Mucosa of rectum (tissue), 2 donors: ENCODE data around the gene USF2.
"Not testable (repeated sequence)": the region's sequence is repeated elsewhere in the genome, so short reads cannot be mapped to it uniquely, and the experiment has no call there.

Experiments used
- H3K27ac ChIP-seq, 2 donors: one replicate each; pipeline ENCODE4 v1.7.0; 2013; ENCODE audit warnings: inconsistent platforms in 2 of 2, low read depth in 2 of 2, low read length in 2 of 2
- H3K27me3 ChIP-seq, 2 donors: one replicate each; pipeline ENCODE4 v1.7.0; 2013; ENCODE audit warnings: low read length in 2 of 2; ENCODE audit not compliant: control insufficient read depth in 2 of 2, insufficient read depth in 2 of 2
- H3K36me3 ChIP-seq, 2 donors: one replicate each; pipeline ENCODE4 v1.7.0; 2013; ENCODE audit warnings: low read length in 2 of 2; ENCODE audit not compliant: control insufficient read depth in 2 of 2, insufficient read depth in 2 of 2
- H3K4me1 ChIP-seq, 2 donors: one replicate each; pipeline ENCODE4 v1.7.0; 2013; ENCODE audit warnings: low read length in 2 of 2, mild to moderate bottlenecking in 1 of 2; ENCODE audit not compliant: control insufficient read depth in 2 of 2, insufficient read depth in 2 of 2
- H3K4me3 ChIP-seq, 2 donors: one replicate each; pipeline ENCODE4 v1.7.0; 2013; ENCODE audit warnings: low read length in 2 of 2
- H3K9ac ChIP-seq, 2 donors: one replicate each; pipeline ENCODE4 v1.7.0; 2013; ENCODE audit warnings: low read length in 2 of 2, low read depth in 1 of 2, mild to moderate bottlenecking in 1 of 2
- H3K9me3 ChIP-seq, 2 donors: one replicate each; pipeline ENCODE4 v1.7.0; 2013; ENCODE audit warnings: low read length in 2 of 2; ENCODE audit not compliant: control insufficient read depth in 2 of 2
- donor health status: healthy.
- donor health status: Normal muscosa, but diverticular disease.

USF2 gene

GRCh38 chr19:35225951-35226350 lies 42.8 kb upstream of the USF2 start:
- Histone ChIP-seq H3K9ac (no peak overlapping the region), H3K36me3 (no peaks in the 10 kb centered on the region), H3K4me3 (no peak overlapping the region), H3K9me3 (no peaks in the 10 kb centered on the region), H3K27ac (no peak overlapping the region), H3K4me1 (no peaks in the 10 kb centered on the region), H3K27me3 (no peaks in the 10 kb centered on the region)

DNA sequence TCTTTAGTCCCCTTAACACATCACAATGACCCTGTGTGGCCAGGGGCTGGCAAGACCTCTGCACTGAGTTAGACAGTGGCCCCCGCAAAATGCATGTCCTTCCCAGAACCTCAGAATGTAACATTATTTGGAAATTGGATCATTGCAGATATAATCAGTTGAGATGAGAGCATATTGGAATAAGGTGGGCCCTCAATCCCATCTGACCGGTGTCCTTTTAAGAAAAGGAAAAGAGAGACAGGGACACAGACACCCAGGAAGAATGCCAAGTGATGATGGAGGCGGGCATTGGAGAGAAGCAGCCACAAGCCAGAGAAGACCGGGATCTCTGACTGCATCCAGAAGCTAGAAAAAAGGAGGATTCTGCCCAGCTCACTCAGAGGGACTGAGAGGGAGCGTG lies 42.0 kb upstream of the USF2 start:
- Histone ChIP-seq H3K4me1 (no peaks in the 10 kb centered on the region), H3K9ac (no peak overlapping the region), H3K36me3 (no peaks in the 10 kb centered on the region), H3K9me3 (no peaks in the 10 kb centered on the region), H3K4me3 (no peak overlapping the region), H3K27me3 (no peaks in the 10 kb centered on the region), H3K27ac (no peak overlapping the region)

DNA sequence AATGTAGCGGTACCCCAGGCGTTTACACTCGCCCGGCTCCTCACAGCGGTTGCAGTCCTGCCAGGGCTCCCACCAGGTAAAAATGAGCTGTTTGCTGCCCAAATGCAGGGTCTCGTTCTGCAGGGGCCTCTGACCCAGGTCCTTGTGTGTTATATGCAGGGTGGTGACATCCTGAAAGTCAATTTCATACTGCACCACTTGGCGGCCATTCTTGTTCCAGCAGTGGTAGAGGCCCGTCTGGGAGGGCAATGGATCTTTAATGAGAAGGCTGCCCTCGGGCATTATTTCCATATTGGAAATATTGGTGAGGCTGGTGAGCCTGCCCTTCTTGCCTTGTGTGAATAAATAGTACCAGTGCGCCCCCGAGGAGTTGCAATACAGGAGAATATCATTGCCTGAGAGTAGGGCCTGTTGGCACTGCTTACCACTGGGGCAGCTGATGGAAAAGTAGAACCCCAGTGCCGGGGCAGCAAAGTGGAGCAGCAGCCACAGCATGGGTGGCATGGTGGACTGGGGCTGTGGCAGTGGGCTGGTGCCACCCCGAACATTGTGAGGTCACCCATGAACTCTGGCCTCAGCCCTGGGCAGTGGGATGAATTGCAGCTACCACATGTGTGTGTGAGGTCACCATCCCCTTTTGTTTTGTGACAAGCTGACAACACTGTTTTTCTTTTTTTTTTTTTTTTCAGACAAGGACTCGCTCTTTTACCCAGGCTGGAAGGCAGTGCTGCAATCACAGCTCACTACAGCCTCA lies 40.4 kb upstream of the USF2 start, which contains the start of gene FAM187B:
TSS of gene FAM187B (minus strand) at position 563 of the 754 bp plus-strand sequence. CDS start at position 504, 59 bp downstream.
- H3K27ac ChIP-seq, result no peak within 1 kb of the TSS
- no peaks in the 10 kb centered on the region for H3K36me3 ChIP-seq
- H3K27me3 ChIP-seq, result no peaks in the 10 kb centered on the region
- H3K9ac ChIP-seq, result no peak within 1 kb of the TSS
- no peak within 1 kb of the TSS for H3K4me3 ChIP-seq
- H3K4me1 ChIP-seq, result no peaks in the 10 kb centered on the region
- no peaks in the 10 kb centered on the region for H3K9me3 ChIP-seq

GRCh38 chr19:35229601-35230000 lies 39.2 kb upstream of the USF2 start:
- no peak overlapping the region for H3K4me3 ChIP-seq
- H3K4me1 ChIP-seq, result no peaks in the 10 kb centered on the region
- H3K27ac ChIP-seq, result no peak overlapping the region
- H3K9ac ChIP-seq, result no peak overlapping the region
- no peaks in the 10 kb centered on the region for H3K36me3 ChIP-seq
- H3K27me3 ChIP-seq, result no peaks in the 10 kb centered on the region
- H3K9me3 ChIP-seq, result no peaks in the 10 kb centered on the region

- Histone ChIP-seq H3K4me1 (no peaks in the 10 kb centered on the region), H3K9me3 (no peaks in the 10 kb centered on the region), H3K36me3 (no peaks in the 10 kb centered on the region), H3K27me3 (no peaks in the 10 kb centered on the region), H3K27ac (no peak overlapping the region), H3K4me3 (no peak overlapping the region), H3K9ac (no peak overlapping the region)
These were observed 36.7 kb upstream of the USF2 start for GRCh38 chr19:35231956-35232645.

DNA sequence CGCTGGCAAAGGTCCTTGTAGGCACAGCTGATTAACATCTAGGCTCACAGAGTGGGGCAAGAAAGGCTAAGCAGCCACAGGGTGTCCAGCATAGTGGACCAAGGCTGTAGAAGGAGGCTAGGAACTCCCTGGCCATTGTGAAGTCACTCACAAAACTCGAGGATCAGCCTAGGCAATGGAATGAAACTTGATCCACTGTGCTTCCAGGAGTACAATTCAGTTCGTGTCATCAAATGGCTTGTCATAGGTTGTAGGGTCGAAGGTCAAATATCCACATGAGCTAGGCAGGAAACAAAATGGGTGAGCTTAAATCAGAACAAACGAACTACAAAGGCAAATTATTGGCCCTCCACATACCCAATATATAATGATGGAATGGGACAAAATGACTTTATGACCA lies 35.9 kb upstream of the USF2 start:
- H3K4me1 ChIP-seq, result no peaks in the 10 kb centered on the region
- no peak overlapping the region for H3K4me3 ChIP-seq
- no peak overlapping the region for H3K9ac ChIP-seq
- no peaks in the 10 kb centered on the region for H3K9me3 ChIP-seq
- no peak overlapping the region for H3K27ac ChIP-seq
- H3K27me3 ChIP-seq, result no peaks in the 10 kb centered on the region
- no peaks in the 10 kb centered on the region for H3K36me3 ChIP-seq

- H3K4me3 ChIP-seq, result no peak overlapping the region
- H3K4me1 ChIP-seq, result no peaks in the 10 kb centered on the region
- no peak overlapping the region for H3K9ac ChIP-seq
These were observed 31.9 kb upstream of the USF2 start for GRCh38 chr19:35236638-35237400.

GRCh38 chr19:35239597-35239996 lies 29.2 kb upstream of the USF2 start:
- H3K36me3 ChIP-seq, H3K4me1 ChIP-seq, H3K9me3 ChIP-seq, H3K27ac ChIP-seq, H3K4me3 ChIP-seq, H3K9ac ChIP-seq, H3K27me3 ChIP-seq: not testable (repeated sequence)

More at GRCh38 chr19:35236638-35237400, 31.9 kb upstream of the USF2 start:
- Histone ChIP-seq H3K27ac (no peak overlapping the region), H3K9me3 (no peaks in the 10 kb centered on the region), H3K27me3 (no peaks in the 10 kb centered on the region), H3K36me3 (no peaks in the 10 kb centered on the region)

GRCh38 chr19:35240327-35240726 lies 28.4 kb upstream of the USF2 start:
- peak overlapping the region; percentile 38 to 47 for H3K27ac ChIP-seq
- no peak overlapping the region for H3K9ac ChIP-seq
- H3K27me3 ChIP-seq, result no peaks in the 10 kb centered on the region
- no peaks in the 10 kb centered on the region for H3K9me3 ChIP-seq
- H3K4me3 ChIP-seq, result peak overlapping the region in 1 of 2 donors; percentile 24
- no peaks in the 10 kb centered on the region for H3K36me3 ChIP-seq
- H3K4me1 ChIP-seq, result no peaks in the 10 kb centered on the region

GRCh38 chr19:35241417-35241816 lies 27.3 kb upstream of the USF2 start:
- Histone ChIP-seq H3K27me3 (no peaks in the 10 kb centered on the region), H3K4me1 (no peaks in the 10 kb centered on the region), H3K4me3 (no peak overlapping the region)

More at GRCh38 chr19:35241417-35241816, 27.3 kb upstream of the USF2 start:
- Histone ChIP-seq H3K9me3 (no peaks in the 10 kb centered on the region), H3K9ac (no peak overlapping the region), H3K27ac (no peak overlapping the region), H3K36me3 (no peaks in the 10 kb centered on the region)
